H9 (cell line): Measurements from ENCODE around the gene KLK10. TPM values are rescaled to one million over a fixed set of nuclear protein-coding genes. Genes with fewer than 3 reads are reported as not detected.

Experiments
- DNase-seq: peaks from one replicate; pipeline ENCODE4 v3.0.0-alpha.2; 2017
- H2AFZ ChIP-seq: one replicate; pipeline ENCODE4 v1.6.1; 2013; ENCODE audit warnings: mild to moderate bottlenecking, low read length, control low read depth, moderate library complexity
- H2AK5ac ChIP-seq: 2 replicates; pipeline ENCODE4 v1.6.1; 2013; ENCODE audit warnings: low read length, control low read depth, mixed read lengths; ENCODE audit not compliant: insufficient read length
- H2BK120ac ChIP-seq: one replicate; pipeline ENCODE4 v1.6.1; 2013; ENCODE audit warnings: low read depth, mild to moderate bottlenecking, low read length, control low read depth, inconsistent platforms; ENCODE audit not compliant: poor library complexity, severe bottlenecking
- H2BK12ac ChIP-seq: 2 replicates; pipeline ENCODE4 v1.6.1; 2013; ENCODE audit warnings: low read length, control low read depth, mixed read lengths, low read depth; ENCODE audit not compliant: insufficient read length
- H2BK15ac ChIP-seq: 2 replicates; pipeline ENCODE4 v1.6.1; 2013; ENCODE audit warnings: low read depth, low read length, control low read depth
- H2BK20ac ChIP-seq: one replicate; pipeline ENCODE4 v1.6.1; 2013; ENCODE audit warnings: low read depth, mild to moderate bottlenecking, low read length, control low read depth, inconsistent platforms; ENCODE audit not compliant: poor library complexity, severe bottlenecking
- H2BK5ac ChIP-seq: 2 replicates; pipeline ENCODE4 v1.6.1; 2013; ENCODE audit warnings: low read length, control low read depth, mixed read lengths; ENCODE audit not compliant: insufficient read length
- H3K14ac ChIP-seq: 2 replicates; pipeline ENCODE4 v1.6.1; 2013; ENCODE audit warnings: low read length, control low read depth; ENCODE audit not compliant: insufficient read depth
- H3K18ac ChIP-seq: 2 replicates; pipeline ENCODE4 v1.6.1; 2013; ENCODE audit warnings: low read depth, mild to moderate bottlenecking, mixed read lengths, low read length, control low read depth; ENCODE audit not compliant: insufficient read length
- H3K23ac ChIP-seq: 2 replicates; pipeline ENCODE4 v1.6.1; 2013; ENCODE audit warnings: low read length, control low read depth, mixed read lengths, low read depth; ENCODE audit not compliant: insufficient read length
- H3K23me2 ChIP-seq: 2 replicates; pipeline ENCODE4 v1.6.1; 2013; ENCODE audit warnings: low read depth, mild to moderate bottlenecking, mixed read lengths, low read length, control low read depth; ENCODE audit not compliant: insufficient read length, poor library complexity, severe bottlenecking
- H3K27ac ChIP-seq: 2 replicates; pipeline ENCODE4 v1.5.1; 2013; ENCODE audit warnings: low read length, control low read depth, mixed read lengths, low read depth; ENCODE audit not compliant: insufficient read length
- H3K27me3 ChIP-seq: 2 replicates; pipeline ENCODE4 v1.6.1; 2013; ENCODE audit warnings: low read length, control low read depth, inconsistent platforms; ENCODE audit not compliant: insufficient read depth
- H3K4ac ChIP-seq: 2 replicates; pipeline ENCODE4 v1.6.1; 2013; ENCODE audit warnings: low read depth, mild to moderate bottlenecking, control low read depth, inconsistent platforms, low read length, moderate library complexity
- H3K4me1 ChIP-seq: 2 replicates; pipeline ENCODE4 v1.6.1; 2013; ENCODE audit warnings: low read length, control low read depth, inconsistent platforms; ENCODE audit not compliant: insufficient read depth
- H3K4me2 ChIP-seq: 2 replicates; pipeline ENCODE4 v1.6.1; 2013; ENCODE audit warnings: low read length, control low read depth, mixed read lengths; ENCODE audit not compliant: insufficient read length, insufficient read depth
- H3K56ac ChIP-seq: 2 replicates; pipeline ENCODE4 v1.6.1; 2013; ENCODE audit warnings: low read depth, mild to moderate bottlenecking, mixed read lengths, low read length, control low read depth; ENCODE audit not compliant: insufficient read length
- H3K79me1 ChIP-seq: 2 replicates; pipeline ENCODE4 v1.6.1; 2013; ENCODE audit warnings: low read depth, mild to moderate bottlenecking, moderate library complexity, low read length, control low read depth, inconsistent platforms; ENCODE audit not compliant: insufficient read depth, poor library complexity, severe bottlenecking
- H3K79me2 ChIP-seq: 2 replicates; pipeline ENCODE4 v1.6.1; 2013; ENCODE audit warnings: low read length, control low read depth, inconsistent platforms; ENCODE audit not compliant: insufficient read depth
- H3K9ac ChIP-seq: 2 replicates; pipeline ENCODE4 v1.6.1; 2013; ENCODE audit warnings: low read length, control low read depth, mixed read lengths; ENCODE audit not compliant: insufficient read length; ENCODE audit errors: extremely low read depth
- H3K9me3 ChIP-seq: one replicate; pipeline ENCODE4 v1.6.1; 2013; ENCODE audit warnings: low read depth, low read length, inconsistent platforms; ENCODE audit not compliant: control insufficient read depth
- H3T11ph ChIP-seq: one replicate; pipeline ENCODE4 v1.6.1; 2013; ENCODE audit warnings: mild to moderate bottlenecking, low read length, control low read depth, inconsistent platforms
- H4K20me1 ChIP-seq: one replicate; pipeline ENCODE4 v1.6.1; 2013; ENCODE audit not compliant: control insufficient read depth, insufficient read length, insufficient read depth
- H4K5ac ChIP-seq: 2 replicates; pipeline ENCODE4 v1.6.1; 2013; ENCODE audit warnings: low read depth, mild to moderate bottlenecking, mixed read lengths, low read length, control low read depth; ENCODE audit not compliant: insufficient read length
- H4K8ac ChIP-seq: replicated peaks from 2 replicates; pipeline ENCODE4 v1.6.1; 2013; ENCODE audit warnings: low read length, control low read depth, mixed read lengths, low read depth; ENCODE audit not compliant: insufficient read length
- H4K91ac ChIP-seq: 2 replicates; pipeline ENCODE4 v1.6.1; 2013; ENCODE audit warnings: low read depth, mild to moderate bottlenecking, moderate library complexity, mixed read lengths, low read length, control low read depth; ENCODE audit not compliant: insufficient read length
- H3K27ac Mint-ChIP-seq, 3 experiments: 2 replicates in 2 of 3; 3 replicates in 1 of 3; pipeline ENCODE4 v1.8.0; 2020 to 2021; ENCODE audit warnings: mixed read lengths in 3 of 3, mild to moderate bottlenecking in 1 of 3, moderate library complexity in 1 of 3
- H3K27me3 Mint-ChIP-seq: 2 replicates; pipeline ENCODE4 v1.8.0; 2021; ENCODE audit warnings: low read depth, mild to moderate bottlenecking, moderate library complexity, mixed read lengths
- H3K36me3 Mint-ChIP-seq, 3 experiments: 2 replicates in 2 of 3; 3 replicates in 1 of 3; pipeline ENCODE4 v1.8.0; 2020 to 2021; ENCODE audit warnings: low read depth in 3 of 3, mixed read lengths in 3 of 3; ENCODE audit not compliant: insufficient read depth in 1 of 3
- H3K4me1 Mint-ChIP-seq, 2 experiments: 2 replicates each; pipeline ENCODE4 v1.8.0; 2020; ENCODE audit warnings: mixed read lengths in 2 of 2
- H3K4me3 Mint-ChIP-seq, 2 experiments: 2 replicates in 1 of 2; 3 replicates in 1 of 2; pipeline ENCODE4 v1.8.0; 2020 to 2021; ENCODE audit warnings: mild to moderate bottlenecking in 2 of 2, mixed read lengths in 2 of 2, moderate library complexity in 1 of 2
- H3K9me3 Mint-ChIP-seq, 2 experiments: 2 replicates in 1 of 2; 3 replicates in 1 of 2; pipeline ENCODE4 v1.8.0; 2020; ENCODE audit warnings: mild to moderate bottlenecking in 2 of 2, mixed read lengths in 2 of 2, moderate library complexity in 1 of 2
- CTCF ChIP-seq: fragments of 200-600 bp; sonication (generic); conservative IDR thresholded peaks from 3 replicates; pipeline ENCODE4 v1.8.0; 2021; ENCODE audit warnings: antibody characterized with exemption, mild to moderate bottlenecking
- WGBS: extraction: QIAGEN DNeasy Blood & Tissue Kit; methylation state at CpG from one replicate; pipeline ENCODE4 v1.1.7; 2013; ENCODE audit warnings: missing lambda C conversion rate, low lambda C conversion rate, mixed read lengths; ENCODE audit not compliant: insufficient read length; ENCODE audit errors: extremely low coverage; 5-methylcytosine and 5-hydroxymethylcytosine counted together
- total RNA-seq: library from RNA; stranded (reverse); gene quantifications from 2 replicates; pipeline ENCODE4 v1.2.1, GENCODE V29; 2021

The KLK10 gene
- total RNA-seq, 1 experiment from 2014 or later, result 1.3 TPM

GRCh38 chr19:50980208-50980607, 39.3 kb downstream of the KLK10 start:
- no CpG with 5 or more reads among the region's 13 CpGs for WGBS
- H3K4me2 ChIP-seq, result no peak overlapping the region
- H3K4me1 Mint-ChIP-seq, result peaks cover 38 to 53% of the 10 kb centered on the region in 2 experiments

More at GRCh38 chr19:50980208-50980607, 39.3 kb downstream of the KLK10 start:
- Histone ChIP-seq H4K20me1 (no peaks in the 10 kb centered on the region), H3K27me3 (no peaks in the 10 kb centered on the region), H4K8ac (no peak overlapping the region), H3K4me1 (peaks cover 6% of the 10 kb centered on the region; the same call in 1 of the 2 replicates), H4K5ac (no peak overlapping the region), H3K14ac (peak overlapping the region; percentile 40; the same call in 1 of the 2 replicates), H3K23ac (no peak overlapping the region), H3K56ac (no peak overlapping the region), H4K91ac (no peak overlapping the region), H3K9ac (no peak overlapping the region), H3K79me2 (no peaks in the 10 kb centered on the region), H3K18ac (no peak overlapping the region), H2BK12ac (no peak overlapping the region), H3K27ac (no peak overlapping the region), H3K79me1 (no peaks in the 10 kb centered on the region), H2BK120ac (no peak overlapping the region), H3K4ac (no peak overlapping the region), H2BK20ac (no peak overlapping the region), H3K9me3 (no peaks in the 10 kb centered on the region), H2AFZ (no peak overlapping the region), H2BK15ac (no peak overlapping the region), H2BK5ac (no peak overlapping the region), H2AK5ac (no peak overlapping the region), H3T11ph (no peak overlapping the region), H3K23me2 (no peaks in the 10 kb centered on the region)
- no peak overlapping the region for H3K4me3 Mint-ChIP-seq
- H3K27me3 Mint-ChIP-seq, result peaks cover 19% of the 10 kb centered on the region
- no peak for DNase-seq
- no peaks in the 10 kb centered on the region for H3K36me3 Mint-ChIP-seq
- H3K27ac Mint-ChIP-seq, result no peak overlapping the region
- no peaks in the 10 kb centered on the region for H3K9me3 Mint-ChIP-seq
- no peak for TF ChIP-seq CTCF
